ENCODE measurements around the gene RBL1. TPM values are rescaled to one million over a fixed set of nuclear protein-coding genes. Genes with fewer than 3 reads are reported as not detected.

The RBL1 gene
- polyA plus RNA-seq, 1 donor from 2014 or later, result 5.1 TPM

- TF ChIP-seq EZH2 (IDR thresholded peaks at IDR 0.05; ENCODE audit: borderline replicate concordance, insufficient read depth, low read length, poor library complexity, severe bottlenecking), result no peak
- TF ChIP-seq REST (IDR thresholded peaks at IDR 0.05; ENCODE audit: borderline replicate concordance), result no peak
- no peak for TF ChIP-seq CTCF (IDR thresholded peaks at IDR 0.05; ENCODE audit: poor library complexity, severe bottlenecking)
- TF ChIP-seq RAD21 (conservative IDR thresholded peaks at IDR 0.05), result no peak
- no peak for TF ChIP-seq TAF1 (IDR thresholded peaks at IDR 0.05; ENCODE audit: low read depth)
- Histone ChIP-seq H4K20me1 (ENCODE audit: insufficient read depth) (no peaks in the 10 kb centered on the region), H3K9ac (ENCODE audit: low read length) (no peak overlapping the region), H3K27ac (ENCODE audit: low read length) (no peak overlapping the region), H3K79me2 (replicated peaks; ENCODE audit: insufficient read depth, low read length) (no peaks in the 10 kb centered on the region), H3K4me3 (ENCODE audit: low read length) (no peak overlapping the region), H2AFZ (ENCODE audit: low read depth, low read length) (no peak overlapping the region), H3K36me3 (ENCODE audit: insufficient read depth, low read length) (no peaks in the 10 kb centered on the region), H3K9me2 (ENCODE audit: insufficient read depth, low read length) (no peaks in the 10 kb centered on the region), H3K9me3 (ENCODE audit: low read length) (no peaks in the 10 kb centered on the region), H3K27me3 (ENCODE audit: insufficient read depth, low read depth, low read length) (no peaks in the 10 kb centered on the region), H3K4me2 (ENCODE audit: low read length) (no peak overlapping the region), H3F3A (ENCODE audit: insufficient read depth, low read length, poor library complexity, severe bottlenecking) (no peaks in the 10 kb centered on the region)
These were observed 102.9 kb downstream of the RBL1 start for GRCh38 chr20:36992802-36993334.

GRCh38 chr20:36991703-36992102 is 104.1 kb downstream of the RBL1 start:
- no peak overlapping the region for H3K27ac ChIP-seq (ENCODE audit: low read length)
- TF ChIP-seq CTCF (IDR thresholded peaks at IDR 0.05; ENCODE audit: poor library complexity, severe bottlenecking) (no peak), REST (IDR thresholded peaks at IDR 0.05; ENCODE audit: borderline replicate concordance) (no peak), EP300 (conservative IDR thresholded peaks at IDR 0.05; ENCODE audit: poor library complexity, severe bottlenecking) (no peak), TAF1 (IDR thresholded peaks at IDR 0.05; ENCODE audit: low read depth) (no peak), MXI1 (conservative IDR thresholded peaks at IDR 0.05; ENCODE audit: poor library complexity, severe bottlenecking) (no peak), EZH2 (IDR thresholded peaks at IDR 0.05; ENCODE audit: borderline replicate concordance, insufficient read depth, low read length, poor library complexity, severe bottlenecking) (no peak), SMC3 (conservative IDR thresholded peaks at IDR 0.05; ENCODE audit: poor library complexity) (no peak), POLR2AphosphoS5 (IDR thresholded peaks at IDR 0.05) (no peak), RAD21 (conservative IDR thresholded peaks at IDR 0.05) (no peak)

More at GRCh38 chr20:36991703-36992102, 104.1 kb downstream of the RBL1 start:
- no peaks in the 10 kb centered on the region for H3K9me3 ChIP-seq (ENCODE audit: low read length)
- no peaks in the 10 kb centered on the region for H3K36me3 ChIP-seq (ENCODE audit: insufficient read depth, low read length)
- H2AFZ ChIP-seq (ENCODE audit: low read depth, low read length), result no peak overlapping the region
- no peaks in the 10 kb centered on the region for H3K9me2 ChIP-seq (ENCODE audit: insufficient read depth, low read length)
- no peaks in the 10 kb centered on the region for H4K20me1 ChIP-seq (ENCODE audit: insufficient read depth)
- no peaks in the 10 kb centered on the region for H3K79me2 ChIP-seq (replicated peaks; ENCODE audit: insufficient read depth, low read length)
- H3F3A ChIP-seq (ENCODE audit: insufficient read depth, low read length, poor library complexity, severe bottlenecking), result no peaks in the 10 kb centered on the region
- no peak overlapping the region for H3K4me2 ChIP-seq (ENCODE audit: low read length)
- H3K9ac ChIP-seq (ENCODE audit: low read length), result no peak overlapping the region
- H3K4me3 ChIP-seq (ENCODE audit: low read length), result no peak overlapping the region
- H3K27me3 ChIP-seq (ENCODE audit: insufficient read depth, low read depth, low read length), result no peaks in the 10 kb centered on the region

All from neural cell (in vitro differentiated cells).